Hepatocyte (in vitro differentiated cells): ENCODE results near the gene PHLDB1. TPM values are rescaled to one million over a fixed set of nuclear protein-coding genes. Genes with fewer than 3 reads are reported as not detected.
"Not testable (repeated sequence)": the region's sequence is repeated elsewhere in the genome, so short reads cannot be mapped to it uniquely, and the experiment has no call there.

ENCODE experiments used
- DNase-seq: peaks from one replicate; pipeline ENCODE4 v3.0.0-alpha.2; 2016; ENCODE audit warnings: low spot score
- H2AFZ ChIP-seq: fragments of 200-600 bp; sonication (generic); 2 replicates; pipeline ENCODE4 v1.6.0; 2016; ENCODE audit warnings: antibody characterized with exemption, mild to moderate bottlenecking
- H3K27ac ChIP-seq: fragments of 200-600 bp; sonication (generic); 2 replicates; pipeline ENCODE4 v1.5.1; 2016; ENCODE audit warnings: mild to moderate bottlenecking
- H3K27me3 ChIP-seq: fragments of 200-600 bp; sonication (generic); 2 replicates; pipeline ENCODE4 v1.6.1; 2016
- H3K36me3 ChIP-seq: fragments of 200-600 bp; sonication (generic); replicated peaks from 2 replicates; pipeline ENCODE4 v1.5.1; 2016; ENCODE audit warnings: low read depth; ENCODE audit not compliant: insufficient read depth
- H3K4me1 ChIP-seq: fragments of 200-600 bp; sonication (generic); 2 replicates; pipeline ENCODE4 v1.5.1; 2016; ENCODE audit warnings: mild to moderate bottlenecking, moderate library complexity; ENCODE audit not compliant: insufficient read depth
- H3K4me2 ChIP-seq: fragments of 200-600 bp; sonication (generic); 2 replicates; pipeline ENCODE4 v1.6.0; 2016
- H3K4me3 ChIP-seq: fragments of 200-600 bp; sonication (generic); 2 replicates; pipeline ENCODE4 v1.5.1; 2016; ENCODE audit warnings: mild to moderate bottlenecking
- H3K79me2 ChIP-seq: fragments of 200-600 bp; sonication (generic); 2 replicates; pipeline ENCODE4 v1.6.0; 2017; ENCODE audit warnings: mild to moderate bottlenecking
- H3K9me2 ChIP-seq: fragments of 200-600 bp; sonication (generic); replicated peaks from 2 replicates; pipeline ENCODE4 v1.6.0; 2017; ENCODE audit warnings: mild to moderate bottlenecking; ENCODE audit not compliant: insufficient read depth
- H3K9me3 ChIP-seq: fragments of 200-600 bp; sonication (generic); 2 replicates; pipeline ENCODE4 v1.5.1; 2016; ENCODE audit warnings: low read depth, mild to moderate bottlenecking
- H4K20me1 ChIP-seq: fragments of 200-600 bp; sonication (generic); 2 replicates; pipeline ENCODE4 v1.6.0; 2016; ENCODE audit warnings: mild to moderate bottlenecking; ENCODE audit not compliant: insufficient read depth, poor library complexity, severe bottlenecking
- CTCF ChIP-seq: fragments of 200-600 bp; sonication (generic); IDR thresholded peaks from 2 replicates; pipeline ENCODE4 v1.5.1; 2016; ENCODE audit warnings: antibody characterized with exemption, mild to moderate bottlenecking; ENCODE audit not compliant: poor library complexity
- EZH2 ChIP-seq: fragments of 200-600 bp; sonication (generic); IDR thresholded peaks from 2 replicates; pipeline ENCODE4 v1.6.1; 2016; ENCODE audit warnings: antibody characterized with exemption, mild to moderate bottlenecking, borderline replicate concordance
- EZH2phosphoT487 ChIP-seq: fragments of 200-600 bp; sonication (generic); IDR thresholded peaks from one replicate; pipeline ENCODE4 v1.6.1; 2018; ENCODE audit warnings: antibody characterized with exemption, mild to moderate bottlenecking, low read depth, moderate library complexity; ENCODE audit not compliant: unreplicated experiment, severe bottlenecking
- whole genome bisulfite sequencing: methylation state at CpG from one replicate; pipeline ENCODE4 v1.1.6; 2016; ENCODE audit warnings: low lambda C conversion rate; ENCODE audit errors: missing lambda C conversion rate; 5-methylcytosine and 5-hydroxymethylcytosine counted together
- polyA plus RNA-seq: library from polyadenylated mRNA; unstranded; fragments of >200 nt; fragmentation: Nextera tagmentation; extraction: Ambion mirVana; gene quantifications from 2 replicates; pipeline ENCODE4 v1.2.1, GENCODE V29; 2016
- total RNA-seq: library from RNA; depleted of rRNA; stranded (reverse); fragments of >200 nt; gene quantifications from 2 replicates; pipeline ENCODE4 v1.2.3, GENCODE V29; 2014

The PHLDB1 gene
- total and polyA plus RNA-seq, 2 experiments from 2014 or later: 51.8 to 71.1 TPM

GRCh38 chr11:118569670-118570069 is 37.7 kb upstream of the PHLDB1 start:
- no peak overlapping the region for H3K27ac ChIP-seq
- no peaks in the 10 kb centered on the region for H3K36me3 ChIP-seq
- DNase-seq: no peak
- no peaks in the 10 kb centered on the region for H3K9me3 ChIP-seq
- no peak overlapping the region for H3K4me3 ChIP-seq
- H3K9me2 ChIP-seq: no peaks in the 10 kb centered on the region
- no peak overlapping the region for H3K4me2 ChIP-seq
- no peak overlapping the region for H2AFZ ChIP-seq
- H3K4me1 ChIP-seq: peaks cover 11% of the 10 kb centered on the region
- TF ChIP-seq CTCF (no peak), EZH2phosphoT487 (no peak), EZH2 (no peak)
- H3K27me3 ChIP-seq: no peaks in the 10 kb centered on the region
- H3K79me2 ChIP-seq: peaks cover 41% of the 10 kb centered on the region
- H4K20me1 ChIP-seq: peaks cover 15% of the 10 kb centered on the region
- 79% methylated on average over 2 of the region's 2 CpGs for WGBS

GRCh38 chr11:118570787-118571186 is 36.6 kb upstream of the PHLDB1 start:
- Histone ChIP-seq H3K27me3 (no peaks in the 10 kb centered on the region), H2AFZ (peak overlapping the region; percentile 58), H3K4me3 (no peak overlapping the region), H3K27ac (no peak overlapping the region), H3K9me3 (no peaks in the 10 kb centered on the region), H3K4me2 (no peak overlapping the region), H4K20me1 (peaks cover 26% of the 10 kb centered on the region), H3K36me3 (no peaks in the 10 kb centered on the region), H3K79me2 (peaks cover 48% of the 10 kb centered on the region), H3K9me2 (no peaks in the 10 kb centered on the region), H3K4me1 (peaks cover 13% of the 10 kb centered on the region)
- WGBS: 100% methylated on average over 1 of the region's 1 CpG
- no peak for DNase-seq
- no peak for TF ChIP-seq CTCF
- TF ChIP-seq EZH2: no peak
- TF ChIP-seq EZH2phosphoT487: no peak

GRCh38 chr11:118571701-118572060 is 35.7 kb upstream of the PHLDB1 start:
- peak; percentile 26 for DNase-seq
- not testable (repeated sequence) for H3K36me3 ChIP-seq, H3K27me3 ChIP-seq, H3K9me3 ChIP-seq, H3K9me2 ChIP-seq
- Histone ChIP-seq H3K27ac (peak overlapping the region; percentile 100), H3K4me1 (peaks cover 13% of the 10 kb centered on the region), H4K20me1 (peaks cover 35% of the 10 kb centered on the region), H2AFZ (peak overlapping the region; percentile 58), H3K4me3 (peak overlapping the region; percentile 99), H3K4me2 (peak overlapping the region; percentile 86), H3K79me2 (peaks cover 57% of the 10 kb centered on the region)
- WGBS: 9% methylated on average over 14 of the region's 15 CpGs

- under 1% methylated on average over 54 of the region's 55 CpGs for WGBS
- no peaks in the 10 kb centered on the region for H3K36me3 ChIP-seq
Observed at GRCh38 chr11:118572061-118572980, 35.1 kb upstream of the PHLDB1 start, which contains the start of gene ARCN1. TSS of gene ARCN1 (plus strand) at chr11:118572409. CDS start at chr11:118572548, 139 bp downstream.

More at GRCh38 chr11:118572061-118572980, 35.1 kb upstream of the PHLDB1 start, which contains the start of gene ARCN1:
- Histone ChIP-seq H3K4me2 (peak within 1 kb of the TSS; percentile 86), H4K20me1 (peaks cover 41% of the 10 kb centered on the region), H3K4me1 (peaks cover 13% of the 10 kb centered on the region), H3K4me3 (peak within 1 kb of the TSS; percentile 99), H3K9me2 (no peaks in the 10 kb centered on the region), H3K9me3 (no peaks in the 10 kb centered on the region), H3K79me2 (peaks cover 64% of the 10 kb centered on the region), H3K27me3 (no peaks in the 10 kb centered on the region), H2AFZ (peak within 1 kb of the TSS; percentile 61), H3K27ac (peak within 1 kb of the TSS; percentile 100)
- peak; percentile 90 for DNase-seq
- TF ChIP-seq EZH2phosphoT487 (no peak), CTCF (no peak)
